Measurements from ENCODE around the gene MAP1B.

The MAP1B gene

DNA sequence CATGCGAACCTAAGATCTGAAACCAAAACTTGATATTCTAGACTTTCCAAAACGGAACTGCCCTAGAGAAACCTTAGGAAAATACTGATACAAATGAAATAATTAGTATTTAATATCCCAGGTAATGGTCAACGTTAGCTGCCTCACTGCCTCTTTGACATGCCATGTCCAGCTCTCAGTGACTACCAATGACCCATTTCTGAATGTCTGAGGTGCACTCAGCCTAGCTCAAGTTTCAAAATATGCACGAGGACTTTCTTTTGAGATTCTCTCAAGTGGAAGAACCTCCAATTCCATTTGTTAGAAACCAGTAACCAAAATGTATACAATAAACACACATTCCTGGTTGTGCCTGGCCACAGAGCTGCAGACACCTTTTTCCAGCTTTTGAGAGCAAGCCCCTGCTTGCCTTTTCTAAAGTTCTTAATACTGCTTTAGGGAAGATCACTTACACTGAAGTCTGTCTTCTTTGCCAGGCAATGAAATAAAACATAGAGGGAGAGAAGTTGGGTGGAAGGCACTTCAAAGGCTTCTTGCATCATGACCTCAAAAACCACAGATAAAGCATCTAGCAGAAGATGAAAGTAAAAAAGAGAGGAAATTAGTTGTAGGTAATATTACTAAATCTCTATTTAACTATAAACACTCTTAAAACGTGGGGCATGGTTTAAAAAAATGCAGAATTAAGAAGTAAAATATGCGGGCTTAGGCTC, 124.9 kb downstream of the MAP1B start:
- peak; percentile 61 for DNase-seq

DNA sequence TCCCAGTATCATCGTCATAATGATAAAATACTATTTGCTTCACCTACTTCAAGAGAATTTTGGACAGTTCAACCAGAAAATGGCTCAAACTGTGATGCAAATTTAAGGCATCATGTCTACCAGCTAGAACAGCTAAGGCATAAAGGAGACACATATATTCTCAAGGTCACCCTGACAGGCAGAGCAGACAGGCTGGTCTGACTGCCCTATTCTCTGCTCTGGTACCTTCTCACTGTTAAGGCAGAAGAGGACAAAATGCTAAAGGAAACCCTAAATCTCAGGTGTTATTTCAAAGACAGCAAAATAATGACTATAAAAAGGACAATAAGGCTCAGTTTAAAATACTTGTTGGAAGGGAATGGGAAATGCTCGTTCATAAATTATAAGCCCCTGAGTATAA, 125.6 kb downstream of the MAP1B start:
- no peak for DNase-seq

GRCh38 chr5:72233835-72234234, 126.6 kb downstream of the MAP1B start:
- DNase-seq = no peak

- no peak for DNase-seq
These were observed 127.0 kb downstream of the MAP1B start for GRCh38 chr5:72234265-72234700.

GRCh38 chr5:72234868-72235267, 127.6 kb downstream of the MAP1B start:
- no peak for DNase-seq

- no peak for DNase-seq
These were observed 128.4 kb downstream of the MAP1B start for GRCh38 chr5:72235725-72236124.

DNA sequence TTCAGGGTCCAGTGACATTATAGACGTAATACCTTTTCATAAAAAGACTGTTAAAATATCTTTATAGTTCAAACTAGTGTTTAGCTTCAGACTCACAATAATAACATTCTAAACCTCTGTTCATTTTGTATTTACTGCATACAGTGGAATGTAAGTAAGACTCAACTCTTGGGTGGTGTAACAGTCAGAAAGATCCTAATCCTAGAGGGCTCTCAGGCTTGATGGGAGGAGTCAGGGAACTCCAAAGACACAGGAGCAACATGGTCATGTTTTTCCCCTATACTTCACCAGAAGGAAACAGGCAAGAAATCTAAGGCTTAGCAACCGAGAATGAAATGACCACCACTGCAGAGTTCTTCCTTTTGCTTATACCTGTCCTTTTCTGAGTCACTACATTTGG, 130.1 kb downstream of the MAP1B start:
- no peak for DNase-seq

- no peak for DNase-seq
These were observed 130.6 kb downstream of the MAP1B start for GRCh38 chr5:72237879-72238278.

GRCh38 chr5:72238712-72239445, 131.6 kb downstream of the MAP1B start:
- no peak for DNase-seq

DNA sequence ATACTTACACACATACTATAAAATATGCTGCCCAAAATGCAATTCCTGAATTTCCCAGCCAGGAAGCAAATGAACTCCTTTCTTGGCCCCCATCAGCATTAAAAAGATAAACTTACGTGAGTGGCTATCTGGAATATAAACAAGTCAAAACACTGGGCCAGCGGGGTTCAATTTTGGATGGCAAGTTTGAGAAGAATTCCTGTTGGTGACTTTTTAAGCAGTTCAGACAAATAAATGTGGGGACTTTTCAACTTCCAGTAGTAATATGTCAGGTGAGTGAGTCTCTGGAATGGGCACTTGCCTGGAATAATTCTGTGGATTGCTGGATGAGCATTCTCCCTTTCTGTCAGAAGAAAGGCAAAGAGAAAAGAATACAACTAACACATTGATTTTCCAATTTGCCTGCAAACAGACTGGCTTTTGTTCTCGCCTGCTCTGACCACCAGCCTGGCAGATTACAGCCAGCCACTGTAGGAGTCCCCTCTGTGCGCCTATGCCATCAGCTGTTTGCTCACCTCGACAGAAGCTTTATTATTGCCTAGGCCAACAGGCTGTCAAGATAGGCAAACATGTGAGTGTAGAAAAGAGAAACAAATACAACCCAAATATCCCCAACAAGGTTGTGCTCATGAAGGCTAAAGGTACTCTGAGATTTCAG, 134.2 kb downstream of the MAP1B start:
- DNase-seq = peak; percentile 69

DNA sequence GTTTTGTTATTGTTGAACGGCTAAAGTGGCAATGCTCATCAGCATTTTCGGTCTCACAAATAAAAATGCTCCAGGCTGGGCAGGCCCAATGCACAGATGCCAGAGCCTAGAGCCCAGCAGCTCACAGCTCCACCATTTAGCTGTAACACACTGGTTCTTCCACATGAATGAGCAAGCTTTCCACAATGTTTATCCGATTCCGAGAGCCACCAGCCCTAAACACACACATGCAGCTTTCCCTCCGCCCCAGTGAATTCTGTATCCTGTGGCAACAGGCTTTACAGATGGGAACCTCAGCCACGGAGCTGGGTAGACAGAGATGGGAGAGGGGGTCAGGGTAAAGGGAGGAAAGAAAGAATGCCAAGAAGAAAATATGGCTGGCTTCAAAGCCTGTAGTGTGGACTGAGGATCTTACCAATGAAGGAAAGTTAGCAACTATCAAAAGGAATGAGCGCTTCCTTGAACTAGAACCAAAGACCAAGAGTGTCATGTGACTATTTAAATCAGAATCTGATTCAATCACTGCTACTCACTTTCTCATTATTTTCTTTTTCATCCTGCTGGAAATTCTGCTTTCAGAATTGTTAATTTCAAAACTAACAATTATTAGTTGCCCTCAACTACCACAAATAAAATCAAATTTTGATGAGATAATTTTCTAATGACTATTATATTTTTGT, 135.7 kb downstream of the MAP1B start:
- DNase-seq = peak; percentile 94

- DNase-seq = no peak
These were observed 136.4 kb downstream of the MAP1B start for GRCh38 chr5:72243706-72244105.

- peak; percentile 72 for DNase-seq
These were observed 137.6 kb downstream of the MAP1B start for GRCh38 chr5:72244862-72245371.

DNA sequence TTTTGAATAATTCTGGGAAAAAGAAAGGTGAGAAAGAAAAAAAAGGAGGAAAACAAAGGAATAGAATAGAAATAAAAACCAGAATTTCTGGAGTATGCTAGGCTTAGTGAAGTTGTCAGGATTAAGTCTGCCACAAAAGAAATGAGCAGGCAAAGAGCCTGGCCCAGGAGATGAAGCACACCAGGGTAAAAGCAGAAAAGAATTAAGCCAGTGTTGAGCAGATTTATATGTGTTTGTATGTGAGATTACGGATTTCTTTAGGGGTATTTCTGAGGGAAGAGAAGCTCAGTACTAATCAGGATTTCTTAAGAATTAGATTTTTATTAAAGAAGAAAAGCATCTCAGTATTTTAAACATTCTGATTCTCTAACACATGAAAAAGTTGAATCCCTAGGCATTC, 138.3 kb downstream of the MAP1B start:
- DNase-seq = no peak

DNA sequence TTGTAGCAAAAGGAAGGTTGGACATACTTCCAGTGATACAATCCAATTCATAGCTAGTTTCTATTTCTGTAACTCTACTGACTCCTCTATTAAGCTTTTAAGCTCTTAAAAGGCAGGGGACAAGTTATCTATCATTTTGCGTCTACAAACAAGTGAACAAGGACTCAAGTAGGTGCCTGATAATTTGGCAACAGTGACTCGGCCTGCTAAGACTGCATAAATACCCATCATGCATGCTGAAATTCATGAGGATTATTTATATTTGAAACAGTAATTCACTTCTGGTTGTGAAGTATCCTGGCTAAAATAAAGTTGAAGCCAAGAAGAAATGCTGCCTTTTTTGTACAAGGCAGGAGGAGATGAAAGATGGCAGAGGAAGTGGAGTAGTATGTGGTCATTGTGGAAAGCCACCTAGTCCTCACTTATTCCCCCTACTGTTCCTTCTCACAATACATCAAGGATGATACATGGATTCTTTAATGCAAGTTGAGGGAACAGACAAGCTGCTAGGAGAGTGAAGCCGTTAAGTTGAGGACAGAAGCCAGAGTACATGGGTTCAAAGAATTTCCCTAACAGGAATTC, 138.8 kb downstream of the MAP1B start:
- DNase-seq = peak; percentile 50

DNA sequence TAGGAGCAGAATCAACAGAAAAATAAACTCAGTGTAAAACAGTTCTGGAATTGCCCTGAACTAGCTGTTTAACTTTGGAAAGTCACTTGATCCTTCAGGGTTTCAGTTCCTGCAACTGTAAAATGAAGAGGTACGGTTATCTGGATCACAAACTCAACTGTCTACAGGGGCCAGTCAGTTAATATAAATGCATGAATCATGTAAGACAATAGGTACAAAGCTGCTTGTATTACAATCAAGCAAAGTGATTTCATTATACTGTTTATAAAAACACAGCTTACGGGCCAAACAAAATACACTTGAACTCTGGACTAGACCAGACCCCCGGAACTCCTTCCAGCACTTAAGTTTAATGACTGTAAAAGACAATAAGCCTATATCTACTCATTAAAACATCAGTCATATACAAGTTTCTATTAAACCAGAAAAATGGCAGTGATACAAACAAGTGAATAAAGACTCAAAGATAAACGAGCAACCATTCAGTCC, 139.7 kb downstream of the MAP1B start:
- DNase-seq = no peak

DNA sequence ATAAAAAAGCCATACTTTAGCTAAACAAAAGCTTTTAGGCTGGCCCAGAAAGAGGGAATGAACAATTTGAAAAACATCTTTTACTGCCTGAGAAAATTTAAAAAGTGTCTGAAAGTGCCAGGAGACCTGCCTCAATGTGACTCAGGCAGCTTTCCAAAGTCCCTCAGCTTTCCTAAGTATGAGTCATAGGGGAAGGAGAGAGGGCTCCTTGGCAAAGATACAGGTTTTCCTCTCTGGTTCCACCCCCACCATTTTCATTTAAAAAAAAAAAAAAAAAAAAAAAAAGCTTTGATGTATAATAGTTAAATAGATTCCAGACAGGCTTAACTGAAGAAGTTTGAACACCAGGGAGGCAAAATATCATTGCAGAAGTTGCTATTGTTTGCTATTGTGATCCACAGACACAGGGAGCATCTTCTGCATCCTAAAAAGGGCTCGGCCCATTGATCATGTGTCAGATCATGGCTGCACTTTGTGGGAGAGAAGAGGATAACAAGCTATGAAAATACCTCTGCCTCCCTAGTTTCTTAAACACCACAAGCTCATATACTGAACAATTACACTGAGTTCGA, 141.2 kb downstream of the MAP1B start:
- peak; percentile 44 for DNase-seq

- DNase-seq = no peak
These were observed 144.1 kb downstream of the MAP1B start for GRCh38 chr5:72251386-72251785.

- no peak for DNase-seq
These were observed 144.7 kb downstream of the MAP1B start for GRCh38 chr5:72252008-72252407.

DNA sequence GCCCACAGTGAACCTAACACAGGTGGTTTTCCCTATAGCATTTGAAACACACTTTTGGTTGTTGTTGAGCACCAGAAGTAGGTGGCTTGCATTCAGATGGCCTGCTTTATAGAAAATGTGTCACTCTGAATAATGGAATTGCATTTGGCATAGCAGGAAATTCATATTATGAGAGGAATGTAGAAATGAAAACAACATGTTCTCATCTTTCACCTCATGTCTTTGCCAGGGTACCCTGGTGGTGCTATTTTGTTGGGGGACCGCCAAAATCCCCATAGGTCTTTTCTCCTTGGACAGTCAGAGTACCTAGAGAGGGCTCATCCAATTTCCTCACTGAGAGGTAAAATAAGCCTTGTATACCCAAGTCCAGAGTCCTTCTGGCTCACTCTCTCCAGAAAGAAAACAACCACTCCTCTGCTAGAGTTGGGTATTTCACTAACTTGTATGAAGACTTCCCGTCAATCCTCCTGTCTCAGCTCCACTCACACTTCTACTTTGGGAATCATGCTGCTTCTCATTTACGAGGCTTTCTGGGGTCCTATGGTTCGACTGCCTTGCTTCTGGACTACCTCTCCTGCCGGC, 145.4 kb downstream of the MAP1B start:
- no peak for DNase-seq

GRCh38 chr5:72255237-72255636, 148.0 kb downstream of the MAP1B start:
- no peak for DNase-seq

- DNase-seq = no peak
These were observed 148.4 kb downstream of the MAP1B start for GRCh38 chr5:72255670-72256069.
